HG03108 (cell line): ENCODE data around the gene KIAA0232.

ENCODE experiments used
- ATAC-seq: cut with Tn5 transposase; IDR thresholded peaks from one replicate; pipeline ENCODE4 v1.9.1; 2021; ENCODE audit warnings: moderate library complexity; ENCODE audit not compliant: unreplicated experiment

Gene KIAA0232

DNA sequence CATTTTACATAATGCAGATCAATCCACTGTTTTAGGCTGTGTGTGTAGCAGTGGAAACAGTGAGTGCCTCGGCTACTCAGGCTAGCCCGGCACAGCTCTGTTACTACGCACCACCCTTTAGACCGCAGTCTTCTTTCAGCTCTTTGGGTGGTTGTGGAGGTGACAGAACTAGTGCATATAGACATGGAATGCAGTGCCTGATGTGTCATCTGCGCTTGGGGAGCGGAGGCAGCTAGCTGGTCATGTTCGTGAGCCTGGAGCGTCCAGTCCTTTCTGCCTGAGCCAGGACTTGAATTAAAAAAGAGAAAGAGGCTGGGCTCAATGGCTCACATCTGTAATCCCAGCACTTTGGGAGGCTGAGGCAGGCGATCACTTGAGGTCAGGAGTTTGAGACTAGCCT is 131.9 kb downstream of the KIAA0232 start:
- ATAC-seq = no peak

DNA sequence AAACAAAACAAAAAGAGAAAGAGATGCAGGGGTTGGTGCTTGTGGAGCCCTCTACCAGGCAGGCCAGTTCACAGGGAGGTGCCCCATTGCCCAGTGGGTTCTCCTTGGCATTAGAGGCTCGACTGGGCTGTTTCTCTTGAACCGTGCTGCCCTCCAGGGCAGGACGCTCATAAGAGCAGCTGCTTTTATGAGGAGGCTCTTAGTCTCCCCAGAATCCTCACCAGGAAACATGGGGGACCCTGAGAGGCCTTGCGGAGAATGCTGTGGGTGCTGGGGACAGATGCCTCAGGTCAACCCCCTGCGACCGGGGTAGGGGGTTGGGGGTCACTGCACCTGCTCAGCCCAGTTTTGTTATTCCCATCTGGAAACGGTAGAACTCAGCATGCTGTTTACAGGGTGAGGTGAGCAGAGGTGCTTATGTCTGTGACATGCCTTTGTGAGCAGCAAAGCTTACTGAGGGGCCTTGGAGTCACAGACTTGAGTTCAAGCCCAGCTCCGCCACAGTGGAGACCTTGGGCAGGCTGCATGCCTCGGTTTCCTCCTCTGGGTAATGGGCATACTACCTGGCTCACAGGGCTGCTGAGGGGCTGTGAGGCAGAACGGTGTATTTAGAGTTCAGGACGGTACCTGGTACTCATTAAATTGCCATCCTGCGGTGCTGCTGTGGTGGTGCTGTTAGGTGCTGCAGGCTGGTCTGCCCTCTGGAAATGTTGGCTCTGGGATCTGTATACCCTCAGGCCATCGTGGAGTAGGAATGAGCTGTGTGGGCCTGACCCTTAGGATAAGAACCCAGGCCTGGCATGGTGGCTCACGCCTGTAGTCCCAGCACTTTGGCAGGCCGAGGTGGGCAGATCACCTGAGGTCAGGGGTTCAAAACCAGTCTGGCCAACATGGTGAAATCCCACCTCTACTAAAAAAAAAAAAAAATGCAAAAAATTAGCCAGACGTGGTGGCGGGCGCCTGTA is 132.8 kb downstream of the KIAA0232 start:
- no peak for ATAC-seq

DNA sequence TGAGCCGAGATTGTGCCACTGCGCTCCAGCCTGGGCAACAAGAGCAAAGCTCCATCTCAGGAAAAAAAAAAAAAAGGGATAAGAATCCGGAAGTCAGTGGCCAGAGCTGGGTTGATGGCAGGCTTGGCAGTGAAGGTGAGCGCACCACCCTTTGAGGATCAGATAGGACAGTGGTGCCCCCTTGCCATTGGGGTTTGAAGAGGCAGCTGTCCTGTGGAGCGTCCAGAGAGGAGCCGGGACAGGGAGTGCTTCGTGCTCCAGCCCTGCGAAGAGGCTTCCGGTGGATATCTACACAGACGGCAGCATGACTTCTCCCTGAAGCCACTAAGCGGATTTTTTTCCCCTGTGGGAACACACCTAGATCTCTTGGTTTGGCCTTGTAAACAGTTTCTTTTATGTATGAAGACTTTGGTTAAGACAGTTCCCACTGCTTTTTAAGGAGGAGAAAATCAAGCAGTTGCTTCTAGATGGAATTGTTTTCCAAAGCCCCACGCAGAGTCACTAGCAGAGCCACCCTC is 133.6 kb downstream of the KIAA0232 start:
- no peak for ATAC-seq

DNA sequence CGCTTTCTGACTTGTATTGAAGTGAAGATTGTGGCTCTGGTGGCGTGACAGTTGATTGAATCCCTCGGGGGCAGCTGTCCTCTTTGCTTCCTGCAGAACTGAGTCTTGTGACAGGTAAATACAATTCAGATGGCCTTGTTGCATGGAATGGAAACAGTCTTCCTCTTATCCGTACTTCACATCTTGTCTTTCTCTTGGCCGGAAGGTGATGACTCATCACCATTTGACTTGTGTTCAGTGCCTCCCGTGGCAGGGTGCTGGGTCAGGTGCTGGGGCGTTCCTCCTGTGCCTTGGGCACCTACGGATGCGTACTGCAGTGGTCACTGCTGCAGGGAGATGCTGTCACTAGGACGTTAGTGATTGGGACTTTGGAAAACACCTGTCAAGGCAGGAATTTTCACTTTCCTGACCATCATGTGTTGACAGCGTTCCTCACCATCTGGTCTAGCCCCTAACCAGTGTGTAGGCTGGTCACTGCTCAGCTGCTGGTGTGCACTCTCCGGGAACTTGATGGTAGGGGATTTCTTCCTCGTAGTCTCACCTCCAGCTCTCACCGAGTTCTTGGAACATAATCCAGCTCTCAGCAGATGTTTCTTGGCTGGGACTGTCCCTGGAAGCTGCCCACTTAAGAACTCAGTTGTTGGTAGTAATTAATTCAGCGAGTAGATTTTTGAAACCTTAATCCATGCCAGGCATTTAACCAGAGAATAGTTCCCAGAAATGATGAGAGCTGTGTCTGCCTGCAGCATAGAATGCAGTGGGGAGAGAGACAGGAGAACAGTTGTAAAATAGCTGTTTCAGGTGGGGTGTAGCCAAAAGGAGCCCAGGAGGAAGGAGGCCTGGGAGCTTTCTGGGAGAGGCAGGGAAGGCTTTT is 134.3 kb downstream of the KIAA0232 start:
- no peak for ATAC-seq

GRCh38 chr4:6917461-6918271 is 135.1 kb downstream of the KIAA0232 start:
- ATAC-seq = no peak

DNA sequence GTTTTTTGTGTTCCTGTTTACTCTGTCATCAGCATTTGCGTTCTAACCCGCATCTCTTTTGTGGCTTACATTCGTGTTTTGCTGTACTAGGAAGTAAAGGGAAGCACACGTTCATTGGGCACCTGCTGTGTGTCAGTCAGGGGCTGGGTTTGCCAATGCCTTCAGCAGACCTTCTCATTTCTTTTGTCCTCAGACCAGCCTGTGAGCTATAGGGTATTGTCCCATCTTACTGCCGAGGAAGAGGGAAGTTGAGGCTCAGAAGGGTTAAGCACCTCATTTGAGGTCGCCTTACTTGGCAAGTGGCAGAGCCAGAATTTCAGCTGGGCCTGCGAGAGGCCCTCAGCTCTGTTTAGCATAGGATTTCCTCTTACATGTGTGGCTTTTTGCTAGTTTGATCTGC is 135.8 kb downstream of the KIAA0232 start:
- ATAC-seq = no peak

DNA sequence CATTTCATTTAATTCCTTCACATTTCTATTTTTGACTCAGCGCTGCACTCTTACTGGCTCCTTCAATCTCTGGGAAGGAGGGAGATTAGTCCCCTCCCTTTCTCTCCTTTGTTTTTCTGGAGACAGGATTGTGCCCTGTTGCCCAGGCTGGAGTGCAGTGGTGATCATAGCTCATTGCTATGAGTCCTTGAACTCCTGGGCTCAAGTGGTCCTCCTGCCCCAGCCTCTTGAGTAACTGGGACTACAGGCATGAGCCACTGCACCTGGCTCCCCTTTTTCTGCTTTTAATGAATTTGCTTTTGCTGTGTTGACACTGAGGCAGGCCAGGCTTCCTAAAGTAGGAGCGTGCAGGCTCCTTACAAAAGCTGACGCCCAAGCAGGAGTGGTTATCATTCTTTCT is 137.6 kb downstream of the KIAA0232 start:
- ATAC-seq = no peak

GRCh38 chr4:6923507-6923906 is 141.0 kb downstream of the KIAA0232 start:
- no peak for ATAC-seq

- no peak for ATAC-seq
Observed at GRCh38 chr4:6924361-6924779, 141.8 kb downstream of the KIAA0232 start.

DNA sequence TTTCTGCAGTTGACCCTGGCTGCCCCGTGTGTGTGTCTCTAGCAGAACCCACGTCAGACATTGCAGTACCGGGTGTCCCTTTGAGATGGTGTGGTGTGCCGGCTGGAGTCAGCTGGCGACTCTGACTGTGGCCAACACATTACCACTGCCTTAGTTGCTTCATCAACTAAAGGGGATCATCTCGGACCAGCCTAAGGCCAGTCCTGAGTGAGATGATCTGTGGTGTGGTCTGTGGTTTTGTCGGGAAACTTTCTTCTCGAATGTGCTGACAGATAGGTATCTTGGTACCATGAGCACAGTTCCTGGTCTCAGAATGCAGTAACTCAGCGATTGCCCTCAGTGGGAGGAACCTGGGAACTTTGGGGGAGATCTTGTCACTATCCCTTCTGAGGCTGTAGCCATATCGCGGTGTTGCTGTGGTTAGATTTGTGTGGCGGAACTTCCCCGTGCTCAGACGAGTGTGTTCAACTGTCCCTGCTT is 142.9 kb downstream of the KIAA0232 start:
- ATAC-seq = no peak

GRCh38 chr4:6926081-6926480 is 143.6 kb downstream of the KIAA0232 start:
- ATAC-seq = no peak

GRCh38 chr4:6926681-6927478 is 144.4 kb downstream of the KIAA0232 start:
- no peak for ATAC-seq

DNA sequence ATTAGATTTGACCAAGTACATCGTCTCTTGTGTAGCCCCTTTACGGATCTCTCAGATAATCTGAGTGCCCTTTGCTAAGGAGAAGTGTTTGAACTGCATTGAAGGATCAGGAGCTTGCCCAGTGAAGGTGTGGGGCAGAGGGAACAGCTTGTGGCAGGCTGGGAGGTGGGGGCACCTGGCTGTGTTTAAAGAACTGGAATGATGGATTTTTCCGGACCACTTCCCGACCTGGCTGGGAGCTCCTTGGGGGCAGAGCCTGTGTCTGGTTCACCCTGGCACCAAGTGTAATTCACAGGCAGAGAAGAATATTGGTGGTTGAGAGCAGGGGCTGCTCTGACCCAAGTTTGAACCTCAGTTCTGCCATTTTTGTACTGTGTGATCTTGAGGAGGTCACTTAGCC is 145.6 kb downstream of the KIAA0232 start:
- no peak for ATAC-seq

DNA sequence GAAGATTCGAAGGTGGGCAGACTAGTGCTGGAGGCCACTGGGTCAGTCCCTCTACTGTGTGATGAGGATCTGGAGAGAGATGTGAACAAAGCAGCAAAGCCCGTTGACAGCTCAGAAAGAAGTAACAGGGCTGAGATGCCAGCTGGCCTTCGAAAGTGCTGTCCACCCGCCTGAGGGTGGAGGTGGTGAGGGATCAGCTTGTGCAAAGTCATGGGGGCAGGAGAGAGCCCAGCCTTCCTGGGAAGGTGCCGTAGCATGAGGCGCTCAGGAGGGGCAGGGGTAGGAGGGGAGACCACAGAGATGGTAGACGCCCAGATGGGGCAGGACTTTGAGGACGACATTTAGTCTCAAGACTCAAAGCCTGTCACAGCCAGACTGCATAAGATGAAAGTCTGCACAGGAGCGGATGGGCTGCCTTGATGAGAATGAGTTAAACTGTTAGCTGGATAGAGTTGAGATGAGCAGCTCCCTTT is 146.8 kb downstream of the KIAA0232 start:
- no peak for ATAC-seq

GRCh38 chr4:6929812-6930464 is 147.4 kb downstream of the KIAA0232 start:
- ATAC-seq = no peak

- ATAC-seq = no peak
Observed at GRCh38 chr4:6932475-6932874, 149.9 kb downstream of the KIAA0232 start.

DNA sequence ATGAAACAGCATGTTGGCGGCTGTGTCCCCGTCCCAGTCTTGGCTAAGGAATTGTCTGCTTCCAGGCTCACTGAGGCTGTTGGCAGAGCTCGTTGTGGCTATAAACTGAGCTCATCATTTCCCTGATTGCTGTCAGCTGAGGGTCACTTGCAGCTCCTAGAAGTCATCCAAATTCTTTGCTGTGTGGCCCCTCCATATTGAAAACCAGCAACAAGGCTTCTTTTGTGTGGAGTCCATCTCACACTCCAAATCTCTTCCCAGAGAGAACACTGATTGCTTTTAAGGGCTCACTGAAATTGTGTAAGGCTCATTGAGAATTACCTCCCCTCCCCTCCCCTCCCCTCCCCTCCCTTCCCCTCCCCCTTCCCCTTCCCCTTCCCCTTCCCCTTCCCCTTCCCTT is 150.4 kb downstream of the KIAA0232 start:
- no peak for ATAC-seq
